GM21825 (cell line): Measurements from ENCODE around the gene TRAF7.
A peak's percentile ranks its signal among the peaks of the same experiment; 100 is the strongest.
"Not testable (repeated sequence)": the region's sequence is repeated elsewhere in the genome, so short reads cannot be mapped to it uniquely, and the experiment has no call there.

Experiments
- ATAC-seq: cut with Tn5 transposase; IDR thresholded peaks from one replicate; pipeline ENCODE4 v1.9.1; 2021; ENCODE audit warnings: mild to moderate bottlenecking, moderate library complexity; ENCODE audit not compliant: unreplicated experiment

TRAF7 gene

GRCh38 chr16:2121853-2122252, 33.7 kb upstream of the TRAF7 start:
- no peak for ATAC-seq

- no peak for ATAC-seq
Observed at GRCh38 chr16:2122429-2122828, 33.2 kb upstream of the TRAF7 start.

- not testable (repeated sequence) for ATAC-seq
Observed at GRCh38 chr16:2122934-2123683, 32.5 kb upstream of the TRAF7 start.

GRCh38 chr16:2123706-2124376, 31.7 kb upstream of the TRAF7 start:
- ATAC-seq = not testable (repeated sequence)

- ATAC-seq = not testable (repeated sequence)
Observed at GRCh38 chr16:2124377-2124693, 31.2 kb upstream of the TRAF7 start.

GRCh38 chr16:2124694-2125444, 30.7 kb upstream of the TRAF7 start:
- not testable (repeated sequence) for ATAC-seq

- not testable (repeated sequence) for ATAC-seq
Observed at GRCh38 chr16:2125609-2126008, 30.0 kb upstream of the TRAF7 start.

GRCh38 chr16:2126161-2126743, 29.3 kb upstream of the TRAF7 start:
- not testable (repeated sequence) for ATAC-seq

- not testable (repeated sequence) for ATAC-seq
Observed at GRCh38 chr16:2126928-2127556, 28.5 kb upstream of the TRAF7 start.

GRCh38 chr16:2127630-2128280, 27.8 kb upstream of the TRAF7 start:
- not testable (repeated sequence) for ATAC-seq

GRCh38 chr16:2129251-2129650, 26.3 kb upstream of the TRAF7 start:
- ATAC-seq = not testable (repeated sequence)

- not testable (repeated sequence) for ATAC-seq
Observed at GRCh38 chr16:2129890-2130447, 25.6 kb upstream of the TRAF7 start.

- ATAC-seq = not testable (repeated sequence)
Observed at GRCh38 chr16:2133797-2134196, 21.8 kb upstream of the TRAF7 start.

- ATAC-seq = not testable (repeated sequence)
Observed at GRCh38 chr16:2135071-2135470, 20.5 kb upstream of the TRAF7 start.

GRCh38 chr16:2135770-2136490, 19.7 kb upstream of the TRAF7 start, which contains the start of gene PKD1:
TSS of gene PKD1 (minus strand) at chr16:2135898. CDS start at chr16:2135689, 209 bp downstream.
- peak; percentile 60 for ATAC-seq

- no peak for ATAC-seq
Observed at GRCh38 chr16:2142942-2143877, 12.4 kb upstream of the TRAF7 start.

- no peak for ATAC-seq
Observed at GRCh38 chr16:2143878-2144485, 11.6 kb upstream of the TRAF7 start.

- ATAC-seq = no peak
Observed at GRCh38 chr16:2145843-2146242, 9.7 kb upstream of the TRAF7 start.
